GM12865 (cell line): ENCODE measurements around the gene POU1F1.

ENCODE experiments used
- DNase-seq: peaks from one replicate; pipeline ENCODE4 v3.0.0; 2010; ENCODE audit warnings: low read depth
- H3K4me3 ChIP-seq: 2 replicates; pipeline ENCODE4 v1.5.1; 2011; ENCODE audit warnings: mild to moderate bottlenecking, low read depth, low read length, control low read depth
- CTCF ChIP-seq: IDR thresholded peaks from 2 replicates; pipeline ENCODE4 v1.5.1; 2011; ENCODE audit warnings: low read length, control low read depth, low read depth, inconsistent platforms; ENCODE audit not compliant: insufficient read depth; ENCODE audit errors: missing control alignments

POU1F1 gene

GRCh38 chr3:87276484-87276883, at the start of gene POU1F1:
TSS of gene POU1F1 (minus strand) at chr3:87276584. CDS start at chr3:87276462, 122 bp downstream.
- no peak within 1 kb of the TSS for H3K4me3 ChIP-seq
- TF ChIP-seq CTCF: no peak

GRCh38 chr3:87324609-87325008, 48.2 kb upstream of the POU1F1 start:
- H3K4me3 ChIP-seq: no peak overlapping the region
- no peak for TF ChIP-seq CTCF
- DNase-seq: no peak

More at GRCh38 chr3:87276484-87276883, at the start of gene POU1F1:
- DNase-seq: no peak

- no peak for TF ChIP-seq CTCF
- H3K4me3 ChIP-seq: no peak overlapping the region
Observed at GRCh38 chr3:87320756-87321626, 44.6 kb upstream of the POU1F1 start.

GRCh38 chr3:87318617-87319021, 42.2 kb upstream of the POU1F1 start:
- H3K4me3 ChIP-seq: no peak overlapping the region
- no peak for DNase-seq

More at GRCh38 chr3:87320756-87321626, 44.6 kb upstream of the POU1F1 start:
- DNase-seq: no peak

GRCh38 chr3:87317779-87318178, 41.4 kb upstream of the POU1F1 start:
- DNase-seq: no peak
- no peak for TF ChIP-seq CTCF
- H3K4me3 ChIP-seq: no peak overlapping the region

More at GRCh38 chr3:87318617-87319021, 42.2 kb upstream of the POU1F1 start:
- TF ChIP-seq CTCF: no peak

GRCh38 chr3:87313641-87314040, 37.3 kb upstream of the POU1F1 start:
- H3K4me3 ChIP-seq: no peak overlapping the region
- no peak for TF ChIP-seq CTCF
- DNase-seq: no peak
